MCF 10A (cell line): Measurements from ENCODE around the gene SUGCT. TPM values are rescaled to one million over a fixed set of nuclear protein-coding genes. Genes with fewer than 3 reads are reported as not detected.

Experiments
- BruUV-seq: library from RNA; stranded (reverse); fragments of 400-500 nt; replicated peaks from 2 replicates; lab custom pipeline; 2021; lab: Mats Ljungman, UMichigan
- CTCF ChIA-PET: fragments of 300-600 bp; sonication (Branson Sonifier 250); formaldehyde crosslinking; extraction: SDS; loops from one replicate; lab custom pipeline; 2021; ENCODE audit warnings: antibody characterized with exemption, inconsistent platforms; lab: Yijun Ruan, JAX
- POLR2A ChIA-PET: fragments of 300-600, 350-650 bp; sonication (Branson Sonifier 250); formaldehyde crosslinking; extraction: SDS; loops from one replicate; lab custom pipeline; 2020; ENCODE audit warnings: antibody characterized with exemption, inconsistent platforms; lab: Yijun Ruan, JAX
- DNase-seq: peaks from one replicate; pipeline ENCODE4 v3.0.0-alpha.2; 2018; ENCODE audit not compliant: unreplicated experiment
- H3K27ac Mint-ChIP-seq: one replicate; pipeline ENCODE4 v1.8.0; 2022; ENCODE audit warnings: mild to moderate bottlenecking, low read depth, mixed read lengths; ENCODE audit not compliant: unreplicated experiment
- H3K27me3 Mint-ChIP-seq: one replicate; pipeline ENCODE4 v1.8.0; 2022; ENCODE audit warnings: mixed read lengths; ENCODE audit not compliant: insufficient read depth, unreplicated experiment
- H3K36me3 Mint-ChIP-seq: one replicate; pipeline ENCODE4 v1.8.0; 2022; ENCODE audit warnings: mild to moderate bottlenecking, moderate library complexity, mixed read lengths; ENCODE audit not compliant: insufficient read depth, unreplicated experiment
- H3K4me1 Mint-ChIP-seq: one replicate; pipeline ENCODE4 v1.8.0; 2022; ENCODE audit warnings: mixed read lengths; ENCODE audit not compliant: insufficient read depth, unreplicated experiment
- H3K4me3 Mint-ChIP-seq: one replicate; pipeline ENCODE4 v1.8.0; 2022; ENCODE audit warnings: mild to moderate bottlenecking, moderate library complexity, mixed read lengths; ENCODE audit not compliant: unreplicated experiment
- H3K9me3 Mint-ChIP-seq: one replicate; pipeline ENCODE4 v1.8.0; 2022; ENCODE audit warnings: mixed read lengths; ENCODE audit not compliant: unreplicated experiment
- CTCF ChIP-seq: fragments of 200-600 bp; IDR thresholded peaks from one replicate; pipeline ENCODE4 v1.8.0; 2022; ENCODE audit warnings: antibody characterized with exemption, mild to moderate bottlenecking; ENCODE audit not compliant: unreplicated experiment
- intact Hi-C: fragments of 100-400 bp; cut with micrococcal nuclease; formaldehyde crosslinking; loops from 2 replicates; pipeline ENCODE4 v1.14.1; 2022
- total RNA-seq: library from RNA; stranded (reverse); gene quantifications from 2 replicates; pipeline ENCODE4 v1.2.3, GENCODE V29; 2022

Gene SUGCT
- total RNA-seq, 1 experiment from 2014 or later = 25.4 TPM

DNA sequence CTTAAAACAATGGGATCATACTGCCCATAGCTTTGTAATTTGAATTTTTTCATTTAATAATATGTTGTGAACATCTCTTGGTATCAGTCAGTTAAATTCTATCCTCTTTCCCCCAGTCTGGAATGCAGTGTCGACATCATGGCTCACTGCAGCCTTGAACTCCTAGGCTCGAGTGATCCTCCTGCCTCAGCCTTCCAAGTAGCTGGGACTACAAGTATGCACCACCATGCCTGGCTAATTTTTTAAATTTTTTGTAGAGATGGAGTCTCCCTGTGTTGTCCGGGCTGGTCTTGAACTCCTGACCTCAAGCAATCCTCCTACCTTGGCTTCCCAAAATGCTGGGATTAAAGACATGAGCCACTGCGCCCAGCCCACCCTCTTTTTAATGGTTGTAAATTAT is 35.0 kb upstream of the SUGCT start:
- H3K4me1 Mint-ChIP-seq = no peaks in the 10 kb centered on the region
- POLR2A ChIA-PET = interaction anchor here (1.0 to 1.2 kb wide), 2 partner anchors 11 to 13 kb away, joined by 3 read pairs; no protein-coding TSS in a partner anchor
- intact Hi-C loops = no loop called here
- no peak for TF ChIP-seq CTCF
- H3K4me3 Mint-ChIP-seq = no peak overlapping the region
- no peak overlapping the region for H3K27ac Mint-ChIP-seq
- no peaks in the 10 kb centered on the region for H3K27me3 Mint-ChIP-seq
- no peaks in the 10 kb centered on the region for H3K9me3 Mint-ChIP-seq
- CTCF ChIA-PET = interaction anchor here (1.0 kb wide), 1 partner anchor 36 kb away, joined by 3 read pairs; no protein-coding TSS in a partner anchor
- H3K36me3 Mint-ChIP-seq = peaks cover 38% of the 10 kb centered on the region
- no peak for DNase-seq
- BruUV-seq = no TSS peak

DNA sequence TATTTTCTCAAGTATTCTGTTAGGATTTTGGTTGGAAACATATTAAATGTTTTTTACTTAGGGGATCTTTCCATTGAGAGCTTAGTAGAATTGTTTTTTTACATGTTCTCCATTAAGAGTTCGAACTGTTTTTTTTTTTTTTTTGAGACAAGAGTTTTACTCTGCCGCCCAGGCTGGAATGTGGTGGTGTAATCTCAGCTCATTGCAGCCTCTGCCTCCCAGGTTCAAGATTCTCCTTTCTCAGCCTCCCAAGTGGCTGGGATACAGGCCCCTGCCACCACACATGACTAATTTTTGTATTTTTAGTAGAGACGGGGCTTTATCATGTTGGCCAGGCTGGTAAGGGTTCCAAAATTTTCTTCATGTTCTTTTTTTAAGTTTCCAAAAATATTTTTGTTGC is 33.6 kb upstream of the SUGCT start:
- ChIA-PET POLR2A (interaction anchor here (0.9 to 1.2 kb wide), 2 partner anchors 12 to 56 kb away, joined by 3 read pairs; no protein-coding TSS in a partner anchor), CTCF (interaction anchor here (0.7 kb wide), 1 partner anchor 522 kb away, joined by 3 read pairs; no protein-coding TSS in a partner anchor)
- no peaks in the 10 kb centered on the region for H3K4me1 Mint-ChIP-seq
- H3K4me3 Mint-ChIP-seq = no peak overlapping the region
- intact Hi-C loops = no loop called here
- H3K9me3 Mint-ChIP-seq = no peaks in the 10 kb centered on the region
- TF ChIP-seq CTCF = no peak
- no peak for DNase-seq
- peaks cover 25% of the 10 kb centered on the region for H3K36me3 Mint-ChIP-seq
- BruUV-seq = no TSS peak
- no peaks in the 10 kb centered on the region for H3K27me3 Mint-ChIP-seq
- no peak overlapping the region for H3K27ac Mint-ChIP-seq

DNA sequence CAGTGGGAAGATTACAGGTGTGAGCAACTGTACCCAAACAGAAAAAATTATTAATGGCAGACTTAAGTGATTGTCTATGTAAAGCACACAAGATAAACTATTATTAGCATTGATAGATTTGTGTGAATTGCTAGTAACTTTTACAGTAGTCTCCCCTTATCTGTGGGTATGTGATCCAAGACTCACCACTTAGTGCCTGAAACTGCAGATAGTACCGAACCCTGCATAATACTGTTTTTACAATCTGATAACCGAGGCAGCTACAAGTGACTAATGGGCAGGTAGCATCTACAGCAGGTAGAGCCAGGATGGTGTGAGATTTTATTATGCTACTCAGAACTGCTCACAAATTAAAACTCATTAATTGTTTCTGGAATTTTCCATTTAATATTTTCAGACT is 31.9 kb upstream of the SUGCT start:
- no peak for TF ChIP-seq CTCF
- Mint-ChIP-seq H3K4me1 (no peaks in the 10 kb centered on the region), H3K27ac (peak overlapping the region; percentile 39), H3K4me3 (no peak overlapping the region), H3K27me3 (no peaks in the 10 kb centered on the region), H3K36me3 (peaks cover 13% of the 10 kb centered on the region), H3K9me3 (no peaks in the 10 kb centered on the region)
- POLR2A ChIA-PET = interaction anchor here (0.6 to 1.1 kb wide), 3 partner anchors 9 to 247 kb away, joined by 3 to 5 read pairs (median 4); partner anchors contain the start of gene MPLKIP
- intact Hi-C loops = no loop called here
- BruUV-seq = no TSS peak
- no peak for DNase-seq
- CTCF ChIA-PET = interaction anchor here (0.8 to 1.1 kb wide), 3 partner anchors 10 to 13 kb away, joined by 3 to 4 read pairs (median 4); no protein-coding TSS in a partner anchor

DNA sequence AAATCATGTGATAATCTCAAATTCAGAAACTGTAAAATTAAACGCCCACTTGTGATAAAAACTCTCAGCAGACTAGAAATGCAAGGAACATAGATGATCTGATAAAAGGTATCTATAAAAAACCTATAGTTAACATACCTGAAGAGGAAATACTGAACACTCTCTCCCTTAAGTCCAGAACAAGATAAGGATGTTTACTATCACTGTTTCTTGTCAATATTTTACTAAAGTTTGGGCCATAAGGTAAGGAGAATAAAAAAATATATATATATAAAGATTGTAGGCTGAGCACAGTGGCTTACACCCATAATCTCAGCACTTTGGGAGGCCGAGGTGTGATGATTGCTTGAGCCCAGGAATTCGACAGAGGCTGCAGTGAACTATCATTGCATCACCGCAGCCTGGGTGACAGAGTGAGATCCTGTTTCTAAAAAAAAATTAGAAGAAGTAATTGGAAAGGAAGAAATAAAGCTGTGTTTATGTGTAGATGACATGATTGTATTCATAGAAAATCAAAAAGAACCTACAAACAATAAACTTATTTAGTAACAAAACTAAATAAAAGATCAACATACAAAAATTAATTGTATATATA is 28.8 kb upstream of the SUGCT start:
- Mint-ChIP-seq H3K4me1 (no peaks in the 10 kb centered on the region), H3K9me3 (no peaks in the 10 kb centered on the region), H3K4me3 (no peak overlapping the region), H3K27ac (no peak overlapping the region), H3K27me3 (no peaks in the 10 kb centered on the region), H3K36me3 (no peaks in the 10 kb centered on the region)
- POLR2A ChIA-PET = no interaction called here
- no TSS peak for BruUV-seq
- no peak for TF ChIP-seq CTCF
- peak; percentile 5 for DNase-seq
- intact Hi-C loops = no loop called here
- CTCF ChIA-PET = no interaction called here
